GM10248 (cell line): Measurements from ENCODE around the gene UBR7.

Experiments
- CTCF ChIA-PET: fragments of 300-600 bp; sonication (Branson Sonifier 250); formaldehyde crosslinking; extraction: SDS; loops from one replicate; lab custom pipeline; 2021; ENCODE audit warnings: antibody characterized with exemption; lab: Yijun Ruan, JAX
- POLR2A ChIA-PET: fragments of 350-650 bp; sonication (Branson Sonifier 250); formaldehyde crosslinking; extraction: SDS; loops from one replicate; lab custom pipeline; 2020; ENCODE audit warnings: antibody characterized with exemption; lab: Yijun Ruan, JAX
- DNase-seq: peaks from one replicate; pipeline ENCODE4 v3.0.0; 2012; ENCODE audit errors: extremely low spot score
- CTCF ChIP-seq: IDR thresholded peaks from 2 replicates; pipeline ENCODE4 v1.5.1; 2012; ENCODE audit warnings: mild to moderate bottlenecking, low read depth; ENCODE audit errors: extremely low read depth, missing control alignments, control extremely low read depth

The UBR7 gene

GRCh38 chr14:93201155-93201704 is 5.8 kb upstream of the UBR7 start:
- DNase-seq = no peak
- CTCF ChIA-PET = interaction anchor here (1.0 kb wide), 1 partner anchor 87 kb away, joined by 3 read pairs; no protein-coding TSS in a partner anchor
- no peak for TF ChIP-seq CTCF

GRCh38 chr14:93207468-93208308 is 632 bp downstream of the UBR7 start:
- ChIA-PET POLR2A (interaction anchor here (1.0 to 1.5 kb wide), 2 partner anchors 23 to 24 kb away, joined by 3 to 9 read pairs; partner anchors contain the start of genes LYSET and MOAP1), CTCF (interaction anchor here (0.6 to 5.7 kb wide), 31 partner anchors 8 to 818 kb away, joined by 3 to 38 read pairs (median 4); partner anchors contain the start of genes ITPK1, LYSET and MOAP1)
- TF ChIP-seq CTCF = peak; percentile 51
- DNase-seq = peak; percentile 62

More at GRCh38 chr14:93201155-93201704, 5.8 kb upstream of the UBR7 start:
- POLR2A ChIA-PET = no interaction called here

GRCh38 chr14:93212432-93212831 is 5.4 kb downstream of the UBR7 start:
- CTCF ChIA-PET = interaction anchor here (1.4 kb wide), 1 partner anchor 99 kb away, joined by 5 read pairs; no protein-coding TSS in a partner anchor
- POLR2A ChIA-PET = no interaction called here
- peak; percentile 64 for DNase-seq
- TF ChIP-seq CTCF = no peak

GRCh38 chr14:93214598-93214997 is 7.5 kb downstream of the UBR7 start:
- ChIA-PET POLR2A (no interaction called here), CTCF (no interaction called here)
- no peak for DNase-seq
- TF ChIP-seq CTCF = no peak

GRCh38 chr14:93219103-93219726 is 12.2 kb downstream of the UBR7 start:
- DNase-seq = peak; percentile 63
- ChIA-PET POLR2A (no interaction called here), CTCF (interaction anchor here (0.6 to 1.3 kb wide), 13 partner anchors 8 to 327 kb away, joined by 3 to 15 read pairs (median 3); partner anchors contain the start of genes GON7 and UBR7)
- peak; percentile 80 for TF ChIP-seq CTCF

GRCh38 chr14:93220509-93220908 is 13.5 kb downstream of the UBR7 start:
- no peak for DNase-seq
- CTCF ChIA-PET = no interaction called here
- TF ChIP-seq CTCF = no peak
- POLR2A ChIA-PET = no interaction called here
